ENCODE data around the gene IGFBP2.

IGFBP2 gene

GRCh38 chr2:216632952-216633615 lies at the start of gene IGFBP2:
IGFBP2 (plus strand) TSS chr2:216633420; CDS start chr2:216633524, 104 bp downstream.
- TF ChIP-seq CTCF (IDR thresholded peaks at IDR 0.05; ENCODE audit: low read depth, low read length, missing control alignments): no peak
- H3K4me3 ChIP-seq (ENCODE audit: low read depth, low read length): no peak within 1 kb of the TSS
- no peak for DNase-seq (ENCODE audit: low read depth)

GRCh38 chr2:216583606-216584005 lies 49.6 kb upstream of the IGFBP2 start:
- DNase-seq (ENCODE audit: low read depth): no peak
- H3K4me3 ChIP-seq (ENCODE audit: low read depth, low read length): no peak overlapping the region
- TF ChIP-seq CTCF (IDR thresholded peaks at IDR 0.05; ENCODE audit: low read depth, low read length, missing control alignments): no peak

GRCh38 chr2:216584112-216584511 lies 49.1 kb upstream of the IGFBP2 start:
- DNase-seq (ENCODE audit: low read depth): no peak
- no peak overlapping the region for H3K4me3 ChIP-seq (ENCODE audit: low read depth, low read length)
- TF ChIP-seq CTCF (IDR thresholded peaks at IDR 0.05; ENCODE audit: low read depth, low read length, missing control alignments): no peak

GRCh38 chr2:216585441-216585840 lies 47.8 kb upstream of the IGFBP2 start:
- H3K4me3 ChIP-seq (ENCODE audit: low read depth, low read length): no peak overlapping the region
- DNase-seq (ENCODE audit: low read depth): no peak
- TF ChIP-seq CTCF (IDR thresholded peaks at IDR 0.05; ENCODE audit: low read depth, low read length, missing control alignments): no peak

GRCh38 chr2:216588861-216589710 lies 44.1 kb upstream of the IGFBP2 start:
- DNase-seq (ENCODE audit: low read depth): no peak
- TF ChIP-seq CTCF (IDR thresholded peaks at IDR 0.05; ENCODE audit: low read depth, low read length, missing control alignments): no peak
- no peak overlapping the region for H3K4me3 ChIP-seq (ENCODE audit: low read depth, low read length)

- no peak for TF ChIP-seq CTCF (IDR thresholded peaks at IDR 0.05; ENCODE audit: low read depth, low read length, missing control alignments)
- H3K4me3 ChIP-seq (ENCODE audit: low read depth, low read length): no peak overlapping the region
- DNase-seq (ENCODE audit: low read depth): no peak
These were observed 43.4 kb upstream of the IGFBP2 start for GRCh38 chr2:216589791-216590190.

Data from GM12864 (cell line).